GM11168 (cell line): ENCODE results near the gene PRDX5.

Experiments
- in situ Hi-C: fragments of 300-500 bp; cut with MboI; formaldehyde crosslinking; loops from one replicate; pipeline ENCODE4 v1.12.0; 2022; ENCODE audit warnings: low sequenced_read_pairs; ENCODE audit not compliant: unreplicated experiment

Gene PRDX5

GRCh38 chr11:64289002-64289564 is 28.8 kb upstream of the PRDX5 start:
- in situ Hi-C loops: no loop called here

DNA sequence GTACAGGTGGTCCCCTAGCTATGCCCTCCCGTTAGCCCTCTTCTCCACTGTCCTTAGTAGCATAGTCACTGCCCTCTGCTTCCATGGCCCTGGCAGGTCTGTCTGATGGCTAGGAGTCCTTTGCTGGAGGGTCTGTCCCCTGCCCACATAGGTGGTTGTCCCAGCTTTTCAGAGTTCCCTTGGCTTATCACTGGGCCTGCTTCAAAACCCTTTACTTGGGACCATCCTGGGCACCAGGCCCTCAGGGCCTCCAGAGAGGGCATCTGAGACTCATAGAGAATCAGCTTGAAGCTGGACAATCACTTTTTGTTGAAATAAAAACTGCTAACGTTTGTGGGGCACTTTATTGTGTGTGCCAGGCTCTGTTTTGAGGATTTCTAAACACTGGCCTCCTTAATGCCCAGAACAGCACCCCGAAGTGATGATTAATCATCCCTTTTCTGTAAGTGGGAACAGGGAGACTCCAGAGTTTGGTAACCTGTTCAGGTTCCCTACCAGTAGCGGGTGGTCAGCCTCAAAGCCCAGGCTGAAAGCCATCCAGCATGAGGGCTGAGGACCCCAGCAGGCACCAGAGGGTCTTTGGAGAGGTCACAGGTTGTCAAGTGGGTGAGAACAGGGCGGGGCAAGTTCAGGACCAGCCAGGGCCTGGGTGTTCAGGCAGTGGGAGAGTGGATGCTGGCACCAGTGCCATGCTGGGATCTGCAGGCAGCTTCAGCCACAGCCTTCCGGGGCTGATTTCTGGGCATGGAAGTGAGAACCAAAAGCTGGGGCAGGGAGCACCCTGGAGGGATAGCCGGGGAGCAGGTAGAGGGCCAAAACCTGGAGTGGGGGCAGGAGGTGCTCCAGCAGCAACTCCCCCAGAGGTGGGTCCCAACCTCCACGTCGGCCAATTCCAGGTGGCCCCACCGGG is 27.3 kb upstream of the PRDX5 start:
- in situ Hi-C loops: no loop called here

DNA sequence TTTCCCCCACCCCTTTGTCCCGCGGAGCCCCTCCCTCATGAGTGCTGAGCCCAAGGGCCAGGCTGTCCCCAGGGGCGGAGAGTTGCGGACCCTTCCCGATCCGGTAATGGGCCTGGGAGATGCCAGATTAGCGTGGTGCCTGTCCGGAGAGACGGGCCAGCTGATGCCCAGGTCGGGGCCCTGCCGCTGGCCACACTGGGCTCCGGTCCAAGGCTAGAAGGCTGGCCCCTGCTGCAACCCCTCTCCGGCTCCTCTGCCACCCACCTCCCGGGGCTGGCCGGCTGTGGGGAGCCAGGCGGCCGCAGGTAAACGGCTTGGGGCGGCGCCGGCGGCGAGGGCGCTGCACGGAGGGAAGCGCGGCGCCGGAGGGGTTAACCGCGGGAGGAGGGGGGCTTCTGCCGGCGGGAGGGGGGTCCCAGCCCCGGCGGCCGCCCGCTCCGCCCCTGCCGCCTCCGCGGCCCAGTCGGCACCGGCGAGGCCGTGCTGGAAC is 26.6 kb upstream of the PRDX5 start, which contains the start of gene KCNK4:
KCNK4 (plus strand) TSS at position 41 of the 490 bp plus-strand sequence. CDS start 1,717 bp downstream, outside the sequence.
- in situ Hi-C loops: no loop called here

DNA sequence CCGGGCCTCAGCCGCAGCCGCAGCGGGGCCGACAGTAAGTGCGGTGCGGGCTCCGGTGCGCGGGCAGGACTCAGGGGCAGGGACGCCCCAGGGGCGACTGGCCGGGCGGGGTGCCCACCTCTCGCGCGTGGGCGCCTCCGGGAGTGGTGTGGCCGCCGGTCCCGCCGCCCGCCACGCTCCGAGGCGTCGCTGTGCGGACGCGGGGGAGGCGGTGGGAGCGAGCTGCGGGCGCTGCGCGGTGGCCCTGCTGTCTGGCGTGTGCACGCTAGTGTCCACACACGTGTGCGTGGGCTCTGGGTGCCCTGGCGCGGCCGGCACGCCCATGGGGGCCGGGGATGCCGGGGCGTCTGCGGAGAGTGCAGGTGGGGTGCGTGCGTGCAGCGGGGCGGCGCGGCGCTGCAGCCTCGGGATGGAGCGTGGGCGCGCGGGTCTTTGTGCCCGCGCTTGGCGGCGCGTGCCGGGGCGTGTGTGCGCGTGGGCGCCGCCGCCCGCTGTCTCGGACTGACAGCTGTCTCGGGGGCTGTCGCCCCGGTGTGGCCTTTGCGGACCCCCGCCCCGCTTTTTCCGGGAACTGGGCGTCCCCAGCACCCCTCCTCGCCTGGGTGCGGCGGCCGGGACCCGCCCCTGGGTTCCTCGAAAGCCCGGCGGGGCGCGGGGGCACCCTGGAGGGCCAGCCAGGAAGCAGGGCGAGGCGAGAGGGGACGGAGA is 26.0 kb upstream of the PRDX5 start:
- in situ Hi-C loops: no loop called here

- in situ Hi-C loops: no loop called here
These were observed 25.3 kb upstream of the PRDX5 start for GRCh38 chr11:64292460-64293254.

- in situ Hi-C loops: no loop called here
These were observed 23.1 kb upstream of the PRDX5 start for GRCh38 chr11:64294774-64295173.

- in situ Hi-C loops: no loop called here
These were observed 22.2 kb upstream of the PRDX5 start for GRCh38 chr11:64295760-64296159.

DNA sequence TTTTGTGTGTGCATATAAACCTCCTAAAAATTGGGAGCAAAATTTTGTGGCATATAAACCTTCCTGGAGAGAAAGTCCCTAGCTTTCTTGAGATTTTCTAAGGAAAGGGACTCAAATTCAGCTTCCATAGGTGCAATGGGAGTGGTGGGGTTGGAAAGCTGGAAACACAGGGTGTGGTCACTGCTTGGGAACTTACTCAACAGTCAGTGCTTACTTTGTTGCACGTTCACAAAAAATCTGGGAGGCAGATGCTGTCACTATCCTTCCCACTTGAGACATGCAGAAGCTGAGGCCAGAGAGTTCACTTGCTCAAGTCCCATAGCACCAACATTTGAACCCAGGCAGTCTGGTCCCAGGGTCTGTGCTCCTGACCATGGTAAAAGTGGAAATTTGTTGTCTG is 21.7 kb upstream of the PRDX5 start:
- in situ Hi-C loops: no loop called here

DNA sequence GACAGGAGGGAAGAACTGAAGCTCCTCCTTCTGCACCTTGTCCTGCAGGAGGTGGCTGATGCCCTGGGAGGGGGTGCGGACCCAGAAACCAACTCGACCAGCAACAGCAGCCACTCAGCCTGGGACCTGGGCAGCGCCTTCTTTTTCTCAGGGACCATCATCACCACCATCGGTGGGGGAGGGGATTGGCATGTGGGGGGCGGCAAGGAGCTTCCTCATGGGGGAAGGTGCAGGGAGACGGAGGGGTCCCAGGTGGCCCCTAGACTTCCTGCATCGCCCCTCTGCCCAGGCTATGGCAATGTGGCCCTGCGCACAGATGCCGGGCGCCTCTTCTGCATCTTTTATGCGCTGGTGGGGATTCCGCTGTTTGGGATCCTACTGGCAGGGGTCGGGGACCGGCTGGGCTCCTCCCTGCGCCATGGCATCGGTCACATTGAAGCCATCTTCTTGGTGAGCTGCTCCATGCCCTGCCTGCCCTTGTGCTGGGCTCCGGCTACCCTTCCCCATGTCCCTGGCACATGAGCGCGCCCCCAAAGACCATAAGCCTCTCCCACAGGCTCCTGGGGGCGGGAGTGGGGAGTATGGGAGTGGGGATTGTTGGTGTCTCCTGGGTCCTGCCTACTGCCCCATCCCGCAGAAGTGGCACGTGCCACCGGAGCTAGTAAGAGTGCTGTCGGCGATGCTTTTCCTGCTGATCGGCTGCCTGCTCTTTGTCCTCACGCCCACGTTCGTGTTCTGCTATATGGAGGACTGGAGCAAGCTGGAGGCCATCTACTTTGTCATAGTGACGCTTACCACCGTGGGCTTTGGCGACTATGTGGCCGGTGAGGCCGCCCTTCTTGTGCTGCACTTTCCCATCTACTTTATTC is 20.9 kb upstream of the PRDX5 start:
- in situ Hi-C loops: no loop called here

DNA sequence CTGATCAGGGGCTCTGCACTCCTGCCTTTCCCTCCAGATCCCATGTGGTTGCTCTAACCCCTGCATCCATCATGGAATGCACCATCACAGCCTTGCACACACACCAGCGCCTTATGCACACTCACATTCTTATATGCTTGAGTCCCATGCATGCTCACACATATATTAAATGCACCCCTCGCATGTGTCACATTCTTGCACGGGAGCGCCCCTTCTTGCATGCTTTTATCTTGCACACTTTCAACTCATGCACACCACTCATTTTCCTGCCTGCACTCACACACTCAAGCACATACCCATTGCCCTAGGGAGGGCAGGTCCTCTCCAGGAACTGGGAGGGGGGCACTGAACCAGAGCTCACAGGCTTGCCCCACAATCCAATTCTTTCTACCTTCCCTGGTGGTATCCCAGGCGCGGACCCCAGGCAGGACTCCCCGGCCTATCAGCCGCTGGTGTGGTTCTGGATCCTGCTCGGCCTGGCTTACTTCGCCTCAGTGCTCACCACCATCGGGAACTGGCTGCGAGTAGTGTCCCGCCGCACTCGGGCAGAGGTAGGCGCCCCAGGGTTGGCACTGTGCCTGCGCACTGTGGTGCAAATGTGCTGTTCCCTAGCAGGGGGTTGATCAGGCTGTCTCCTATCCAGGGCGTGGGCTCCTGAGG is 20.1 kb upstream of the PRDX5 start:
- in situ Hi-C loops: no loop called here

GRCh38 chr11:64298966-64299846 is 18.7 kb upstream of the PRDX5 start:
- in situ Hi-C loops: no loop called here

GRCh38 chr11:64299847-64300648 is 17.9 kb upstream of the PRDX5 start, which contains the start of gene CATSPERZ:
TSS of gene CATSPERZ (plus strand) at chr11:64300358. CDS start at chr11:64300411, 53 bp downstream.
- in situ Hi-C loops: loop anchor here (10.0 kb wide), 1 partner anchor 105 kb away; no protein-coding TSS in a partner anchor

DNA sequence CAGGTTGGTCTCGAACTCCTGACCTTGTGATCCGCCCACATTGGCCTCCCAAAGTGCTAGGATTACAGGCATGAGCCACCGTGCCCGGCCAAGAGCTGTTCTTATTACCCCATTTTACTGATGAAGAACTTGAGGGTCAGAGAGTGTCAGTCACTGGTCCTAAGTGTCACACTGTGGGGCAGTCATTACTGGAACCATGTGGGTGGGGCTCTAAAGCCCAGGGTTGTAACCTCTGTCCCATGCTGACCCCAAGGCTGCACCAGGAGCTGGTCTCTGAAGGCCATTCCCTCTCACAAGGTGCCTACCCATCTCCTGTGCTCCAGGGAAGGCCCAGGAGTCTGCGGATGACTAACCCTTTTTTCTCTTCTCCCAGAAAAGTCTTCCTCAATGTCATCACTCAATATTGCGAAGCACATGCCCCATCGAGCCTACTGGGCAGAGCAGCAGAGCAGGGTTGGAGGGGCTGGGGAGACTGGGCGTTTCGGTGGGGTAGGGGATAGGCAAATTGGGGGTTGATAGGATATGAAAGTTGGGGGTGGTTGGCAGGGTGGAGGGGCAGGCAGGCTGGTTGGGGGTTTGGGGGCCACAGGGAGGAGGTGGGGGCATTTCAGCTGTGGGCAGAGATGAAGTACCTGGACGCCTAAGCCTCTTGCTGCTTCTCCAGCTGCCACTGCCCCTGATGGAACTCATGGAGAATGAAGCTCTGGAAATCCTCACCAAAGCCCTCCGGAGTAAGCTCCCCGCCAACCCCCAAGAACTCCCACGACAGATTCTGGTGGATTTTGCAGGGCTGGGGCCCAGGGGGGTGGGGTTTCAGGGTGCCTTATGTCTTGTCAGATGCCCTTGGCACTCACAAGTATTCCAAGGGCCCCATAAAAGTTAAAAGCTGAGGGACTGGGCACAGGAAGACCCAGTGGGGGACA is 14.6 kb upstream of the PRDX5 start:
- in situ Hi-C loops: loop anchor here (10.0 kb wide), 1 partner anchor 109 kb away; no protein-coding TSS in a partner anchor

DNA sequence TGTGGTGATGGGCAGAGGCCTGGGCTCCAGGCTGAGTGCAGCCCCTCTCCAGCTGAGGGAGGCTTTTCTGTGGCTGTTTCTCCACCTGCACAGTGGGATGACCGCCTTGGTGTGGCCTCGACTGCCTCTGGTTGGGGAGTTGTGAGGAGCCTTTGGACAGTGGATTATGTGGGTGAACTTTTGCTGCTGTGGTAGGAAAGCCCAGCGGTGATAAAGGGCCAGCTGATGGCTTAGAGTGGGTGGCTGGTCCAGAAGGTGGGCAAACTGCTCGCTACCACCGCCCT is 13.9 kb upstream of the PRDX5 start:
- in situ Hi-C loops: loop anchor here (10.0 kb wide), 1 partner anchor 109 kb away; no protein-coding TSS in a partner anchor

DNA sequence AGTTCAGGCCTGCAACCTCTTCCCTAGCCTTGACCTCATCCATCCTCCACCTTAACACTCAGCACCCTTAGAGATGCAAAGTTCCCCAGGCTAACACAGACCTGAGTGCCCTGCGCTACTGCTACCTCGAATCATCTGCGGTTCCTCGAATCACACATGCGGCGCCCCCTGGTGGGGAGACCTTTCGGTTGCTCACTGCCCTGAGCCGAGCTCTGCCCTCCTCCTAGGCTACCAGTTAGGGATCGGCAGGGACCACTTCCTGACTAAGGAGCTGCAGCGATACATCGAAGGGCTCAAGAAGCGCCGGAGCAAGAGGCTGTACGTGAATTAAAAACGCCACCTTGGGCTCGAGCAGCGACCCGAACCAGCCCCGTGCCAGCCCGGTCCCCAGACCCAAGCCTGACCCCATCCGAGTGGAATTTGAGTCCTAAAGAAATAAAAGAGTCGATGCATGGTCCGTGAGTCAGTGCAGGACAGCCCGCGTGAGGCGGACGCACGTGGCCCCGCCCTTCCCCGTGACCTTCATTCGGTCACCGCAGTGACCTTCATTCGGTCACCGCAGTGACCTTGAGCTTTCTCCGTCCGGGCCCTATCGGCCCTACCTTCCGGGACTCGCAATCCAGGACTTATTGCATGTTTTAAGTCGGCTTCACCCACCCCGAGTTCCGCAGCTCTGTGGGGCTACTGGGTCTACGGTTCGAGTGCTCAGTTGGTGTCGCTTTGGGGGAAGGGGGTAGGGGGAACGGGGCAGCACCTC is 13.4 kb upstream of the PRDX5 start:
- in situ Hi-C loops: loop anchor here (10.0 kb wide), 1 partner anchor 110 kb away; no protein-coding TSS in a partner anchor
